ACHN (cell line): ENCODE measurements around the gene UNC93A.
"Not testable (repeated sequence)": the region's sequence is repeated elsewhere in the genome, so short reads cannot be mapped to it uniquely, and the experiment has no call there.

Experiments used
- DNase-seq: peaks from one replicate; pipeline ENCODE4 v3.0.0-alpha.2; 2015
- in situ Hi-C: cut with HindIII; loops from 2 replicates; pipeline ENCODE4 v1.10.0; 2017; ENCODE audit warnings: low sequenced_read_pairs, low pct_ligation_motif_present, low pct_unique_long_range_greater_than_20kb

The UNC93A gene

DNA sequence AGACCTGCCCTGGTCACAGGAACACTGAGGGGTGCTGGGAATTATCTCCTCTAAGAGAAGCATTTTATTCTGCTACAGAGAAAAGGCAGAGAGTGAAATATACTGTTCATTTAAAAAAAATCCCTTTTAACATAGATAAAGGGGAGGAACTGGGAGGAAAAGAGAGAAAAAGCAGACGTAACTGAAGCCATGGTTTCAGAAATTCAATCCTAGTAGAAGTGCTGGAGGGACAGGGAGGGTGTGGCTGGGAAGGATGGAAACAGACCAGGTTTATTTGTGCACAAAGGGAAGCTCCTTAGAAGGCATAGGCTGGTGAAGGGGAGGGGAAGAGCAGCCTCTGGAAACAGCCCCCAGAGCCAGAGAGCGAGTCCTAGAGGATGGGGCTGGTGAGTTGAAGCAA lies 1.8 kb upstream of the UNC93A start:
- DNase-seq, in situ Hi-C loops: not testable (repeated sequence)

GRCh38 chr6:167291623-167292300 lies 647 bp downstream of the UNC93A start:
- in situ Hi-C loops = no loop called here
- DNase-seq = no peak

GRCh38 chr6:167292301-167293087 lies 1.4 kb downstream of the UNC93A start:
- DNase-seq = no peak
- in situ Hi-C loops = no loop called here

GRCh38 chr6:167293088-167293589 lies 2.0 kb downstream of the UNC93A start:
- in situ Hi-C loops = no loop called here
- DNase-seq = no peak

GRCh38 chr6:167293590-167294091 lies 2.5 kb downstream of the UNC93A start:
- in situ Hi-C loops = no loop called here
- no peak for DNase-seq

- in situ Hi-C loops = no loop called here
- no peak for DNase-seq
These were observed 3.1 kb downstream of the UNC93A start for GRCh38 chr6:167294241-167294640.

GRCh38 chr6:167294651-167295494 lies 3.8 kb downstream of the UNC93A start:
- DNase-seq = no peak
- in situ Hi-C loops = no loop called here

- no peak for DNase-seq
- in situ Hi-C loops = no loop called here
These were observed 4.6 kb downstream of the UNC93A start for GRCh38 chr6:167295495-167296292.

DNA sequence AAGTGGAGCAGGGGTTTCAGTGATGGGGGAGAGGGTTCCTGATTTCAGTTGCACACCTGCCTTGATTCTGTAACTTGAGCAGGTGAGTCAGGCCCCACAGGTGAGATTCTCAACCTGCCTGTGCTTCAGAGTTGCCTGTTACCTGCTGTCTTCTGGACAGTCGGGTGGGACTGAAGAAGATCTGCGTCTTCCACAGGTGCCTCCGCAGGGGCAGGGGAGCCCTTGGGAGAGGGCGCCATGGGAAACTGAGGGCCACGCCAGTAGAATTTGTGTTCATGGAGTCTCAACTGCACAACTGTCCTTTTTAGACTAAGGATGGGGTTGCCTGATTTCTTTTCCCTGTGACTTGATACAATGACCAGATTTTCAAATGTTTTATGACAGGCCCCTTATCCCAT lies 5.2 kb downstream of the UNC93A start:
- DNase-seq = no peak
- in situ Hi-C loops = no loop called here

DNA sequence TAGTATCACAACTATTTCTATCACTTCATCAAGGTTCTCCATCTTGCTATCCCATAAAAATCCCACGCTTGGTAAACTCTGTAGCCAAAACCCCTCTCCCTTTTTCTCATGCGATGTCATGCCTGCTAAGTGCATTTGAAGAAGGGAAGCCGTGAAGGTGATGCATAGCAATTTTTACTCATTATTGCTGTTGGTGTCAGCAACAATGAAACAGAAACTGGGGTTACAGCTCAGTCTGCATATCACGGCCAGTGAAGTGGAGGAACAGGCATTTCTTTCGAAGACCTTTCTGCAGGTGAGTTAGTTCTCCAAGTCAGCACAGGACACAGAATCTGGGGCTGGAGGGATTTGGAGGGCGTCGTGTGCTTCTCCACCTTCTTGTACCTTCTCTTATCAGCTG lies 5.8 kb downstream of the UNC93A start:
- in situ Hi-C loops = no loop called here
- no peak for DNase-seq

DNA sequence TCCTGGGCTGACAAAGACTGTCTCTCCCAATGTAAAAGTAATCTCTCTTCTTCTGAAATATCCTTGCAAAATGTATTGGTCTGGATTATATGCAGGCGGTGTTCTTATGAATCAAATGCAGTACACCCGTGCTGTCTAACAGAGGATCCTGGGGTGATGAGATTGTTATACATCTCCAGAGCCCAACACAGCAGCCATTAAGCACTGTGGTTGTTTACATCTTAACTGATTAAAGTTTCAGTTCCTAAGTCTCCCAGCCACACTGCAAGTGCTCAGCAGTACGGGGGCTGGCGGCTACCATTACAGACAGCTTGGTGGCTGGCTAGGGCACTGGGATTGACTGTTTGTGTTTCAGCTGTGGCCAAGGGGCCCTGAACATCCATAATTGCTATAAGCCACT lies 7.0 kb downstream of the UNC93A start:
- no peak for DNase-seq
- in situ Hi-C loops = no loop called here

- in situ Hi-C loops = no loop called here
- DNase-seq = no peak
These were observed 8.7 kb downstream of the UNC93A start for GRCh38 chr6:167299641-167300308.

GRCh38 chr6:167300902-167301777 lies 10.0 kb downstream of the UNC93A start:
- DNase-seq = no peak
- in situ Hi-C loops = no loop called here

GRCh38 chr6:167302074-167302473 lies 11.0 kb downstream of the UNC93A start:
- in situ Hi-C loops = no loop called here
- no peak for DNase-seq

DNA sequence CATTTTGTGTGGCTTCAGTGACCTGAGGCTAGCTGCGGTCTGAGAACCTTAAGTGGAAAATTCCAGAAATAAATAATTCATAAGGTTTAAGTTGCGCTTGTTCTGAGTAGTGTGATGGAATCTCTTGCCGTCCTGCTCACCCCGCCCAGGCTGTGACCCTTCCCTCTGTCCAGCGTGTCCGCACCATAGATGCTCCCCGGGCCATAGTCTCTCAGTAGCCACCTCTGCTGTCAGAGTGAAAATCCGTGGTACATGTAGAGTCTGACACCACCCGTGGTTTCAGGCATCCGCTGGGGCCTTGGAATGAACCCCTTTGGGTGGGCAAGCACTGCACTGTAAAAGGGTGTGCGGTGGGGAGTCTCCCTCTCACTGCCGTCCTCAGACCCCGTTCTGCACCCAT lies 11.7 kb downstream of the UNC93A start:
- in situ Hi-C loops = no loop called here
- no peak for DNase-seq

- in situ Hi-C loops = no loop called here
- DNase-seq = no peak
These were observed 12.8 kb downstream of the UNC93A start for GRCh38 chr6:167303675-167304625.
